ENCODE results near the gene SMS.

GRCh38 chrX:21989384-21989783 is 48.9 kb downstream of the SMS start:
- TF ChIP-seq POLR2AphosphoS5 (IDR thresholded peaks at IDR 0.05; ENCODE audit: low read depth, low read length) (no peak), REST (IDR thresholded peaks at IDR 0.05; ENCODE audit: insufficient read depth in 1 of 2, low read depth in 2 of 2, low read length in 2 of 2) (no peak)
